OCI-LY7 (cell line): ENCODE measurements around the gene ZNF609. TPM values are rescaled to one million over a fixed set of nuclear protein-coding genes. Genes with fewer than 3 reads are reported as not detected.

Experiments
- BruUV-seq: library from RNA; stranded (reverse); fragments of 400-500 nt; replicated peaks from 2 replicates; lab custom pipeline; 2021; lab: Mats Ljungman, UMichigan
- CTCF ChIA-PET: fragments of 300-600 bp; sonication (Branson Sonifier 250); formaldehyde crosslinking; loops from one replicate; lab custom pipeline; 2022; ENCODE audit warnings: antibody characterized with exemption; ENCODE audit not compliant: unreplicated experiment; lab: Charles Lee
- POLR2A ChIA-PET: fragments of 300-600 bp; sonication (Branson Sonifier 250); formaldehyde crosslinking; loops from one replicate; lab custom pipeline; 2022; ENCODE audit warnings: antibody characterized with exemption; lab: Charles Lee
- DNase-seq: peaks from one replicate; pipeline ENCODE4 v3.0.0-alpha.2; 2015; ENCODE audit warnings: low spot score
- H2AFZ ChIP-seq: fragments of 200-600 bp; sonication (generic), shearing (Covaris generic); 2 replicates; pipeline ENCODE4 v1.6.1; 2014; ENCODE audit warnings: mild to moderate bottlenecking, antibody characterized with exemption, low read length, moderate library complexity
- H3K27ac ChIP-seq: fragments of 200-600 bp; sonication (generic); 2 replicates; pipeline ENCODE4 v1.5.1; 2014; ENCODE audit warnings: mixed run types, low read depth, mild to moderate bottlenecking, moderate library complexity, low read length, inconsistent platforms; ENCODE audit not compliant: poor library complexity, severe bottlenecking
- H3K36me3 ChIP-seq: fragments of 200-600 bp; sonication (generic); 2 replicates; pipeline ENCODE4 v1.6.1; 2014; ENCODE audit warnings: mild to moderate bottlenecking, antibody characterized with exemption, low read length, moderate library complexity, mixed read lengths; ENCODE audit not compliant: insufficient read depth
- H3K4me1 ChIP-seq: fragments of 200-600 bp; sonication (generic); 2 replicates; pipeline ENCODE4 v1.5.1; 2014; ENCODE audit warnings: mild to moderate bottlenecking, low read length; ENCODE audit not compliant: insufficient read depth, poor library complexity, severe bottlenecking
- H3K4me2 ChIP-seq: fragments of 200-600 bp; sonication (generic); 2 replicates; pipeline ENCODE4 v1.6.1; 2014; ENCODE audit warnings: mild to moderate bottlenecking, low read length
- H3K4me3 ChIP-seq: fragments of 200-600 bp; sonication (generic); 2 replicates; pipeline ENCODE4 v1.5.1; 2014; ENCODE audit warnings: mild to moderate bottlenecking, low read depth, low read length; ENCODE audit not compliant: poor library complexity, severe bottlenecking
- H3K79me2 ChIP-seq: fragments of 200-600 bp; sonication (generic); 2 replicates; pipeline ENCODE4 v1.6.1; 2016; ENCODE audit warnings: low read depth, mild to moderate bottlenecking, low read length, moderate library complexity, mixed read lengths; ENCODE audit not compliant: insufficient read depth
- H3K9me2 ChIP-seq: fragments of 200-600 bp; sonication (generic); 2 replicates; pipeline ENCODE4 v1.6.1; 2016; ENCODE audit warnings: mild to moderate bottlenecking, low read length, mixed read lengths; ENCODE audit not compliant: insufficient read depth
- H3K9me3 ChIP-seq: fragments of 200-600 bp; sonication (generic); 2 replicates; pipeline ENCODE4 v1.6.1; 2014; ENCODE audit warnings: mild to moderate bottlenecking, mixed run types, low read length, mixed read lengths
- H4K20me1 ChIP-seq: fragments of 200-600 bp; sonication (generic); 2 replicates; pipeline ENCODE4 v1.6.1; 2014; ENCODE audit warnings: mild to moderate bottlenecking, antibody characterized with exemption, low read length, moderate library complexity, mixed read lengths; ENCODE audit not compliant: insufficient read depth
- EZH2phosphoT487 ChIP-seq: fragments of 200-600 bp; sonication (generic); IDR thresholded peaks from 2 replicates; pipeline ENCODE4 v1.6.1; 2018; ENCODE audit warnings: low read depth, borderline replicate concordance, mild to moderate bottlenecking, mixed run types, antibody characterized with exemption, low read length, moderate library complexity, mixed read lengths
- intact Hi-C: fragments of 100-400 bp; cut with micrococcal nuclease; formaldehyde crosslinking; loops from one replicate; pipeline ENCODE4 v1.10.0; 2022; ENCODE audit not compliant: unreplicated experiment
- total RNA-seq, 2 experiments: library from RNA; depleted of rRNA in 1 of 2; stranded (reverse); fragments of >200 nt in 1 of 2; shearing (Covaris generic) in 1 of 2; gene quantifications; 2 replicates each; pipeline ENCODE4 v1.2.3, GENCODE V29; 2014 to 2022
- TF ChIP-seq, protein P1 (sequence below): fragments of 200-600 bp; sonication (generic); conservative IDR thresholded peaks from 2 replicates; pipeline ENCODE4 v1.5.1; 2014; ENCODE audit warnings: mild to moderate bottlenecking, antibody characterized with exemption, low read length, moderate library complexity, mixed read lengths

Gene ZNF609
- total RNA-seq, 2 experiments from 2014 or later = 17.2 to 35.1 TPM

DNA sequence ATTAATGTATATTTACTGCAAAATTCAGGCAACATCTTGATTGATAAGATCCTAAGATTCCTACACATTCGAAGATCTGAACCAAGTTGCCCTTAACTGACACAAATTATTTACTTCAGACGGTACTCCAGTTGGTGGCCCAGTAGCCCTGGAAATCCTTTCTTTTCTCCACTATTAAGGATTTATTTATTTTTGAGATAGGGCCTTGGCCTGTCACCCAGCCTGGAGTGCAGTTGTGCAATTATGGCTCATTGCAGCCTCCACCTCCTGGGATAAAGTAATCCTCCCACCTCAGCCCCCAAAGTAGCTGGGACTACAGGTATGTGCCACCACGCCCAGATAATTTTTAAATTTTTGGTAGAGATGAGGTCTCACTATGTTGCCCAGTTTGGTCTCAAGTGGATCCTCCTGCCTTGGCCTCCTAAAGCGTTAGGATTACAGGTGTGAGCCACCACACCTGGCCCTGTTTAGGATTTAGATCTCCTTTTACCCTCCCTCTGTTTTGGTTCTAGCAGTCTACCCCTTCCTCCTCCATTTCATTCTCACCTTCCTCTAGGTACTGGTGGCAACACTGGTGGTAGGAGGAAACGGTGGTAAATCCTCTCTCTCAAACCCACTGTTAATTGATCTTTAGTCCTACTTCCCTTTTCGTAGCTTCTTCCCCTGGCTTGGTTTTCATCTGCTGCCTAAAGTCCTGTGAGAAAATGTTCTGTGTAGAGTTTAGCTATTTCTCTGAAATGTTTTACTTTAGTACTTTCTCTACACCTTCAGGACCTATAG is 12.7 kb upstream of the ZNF609 start:
- POLR2A ChIA-PET = interaction anchor here (0.6 kb wide), 3 partner anchors 18 to 203 kb away, joined by 3 to 5 read pairs (median 3); no protein-coding TSS in a partner anchor
- no peak for TF ChIP-seq EZH2phosphoT487
- TF ChIP-seq, protein P1, sequence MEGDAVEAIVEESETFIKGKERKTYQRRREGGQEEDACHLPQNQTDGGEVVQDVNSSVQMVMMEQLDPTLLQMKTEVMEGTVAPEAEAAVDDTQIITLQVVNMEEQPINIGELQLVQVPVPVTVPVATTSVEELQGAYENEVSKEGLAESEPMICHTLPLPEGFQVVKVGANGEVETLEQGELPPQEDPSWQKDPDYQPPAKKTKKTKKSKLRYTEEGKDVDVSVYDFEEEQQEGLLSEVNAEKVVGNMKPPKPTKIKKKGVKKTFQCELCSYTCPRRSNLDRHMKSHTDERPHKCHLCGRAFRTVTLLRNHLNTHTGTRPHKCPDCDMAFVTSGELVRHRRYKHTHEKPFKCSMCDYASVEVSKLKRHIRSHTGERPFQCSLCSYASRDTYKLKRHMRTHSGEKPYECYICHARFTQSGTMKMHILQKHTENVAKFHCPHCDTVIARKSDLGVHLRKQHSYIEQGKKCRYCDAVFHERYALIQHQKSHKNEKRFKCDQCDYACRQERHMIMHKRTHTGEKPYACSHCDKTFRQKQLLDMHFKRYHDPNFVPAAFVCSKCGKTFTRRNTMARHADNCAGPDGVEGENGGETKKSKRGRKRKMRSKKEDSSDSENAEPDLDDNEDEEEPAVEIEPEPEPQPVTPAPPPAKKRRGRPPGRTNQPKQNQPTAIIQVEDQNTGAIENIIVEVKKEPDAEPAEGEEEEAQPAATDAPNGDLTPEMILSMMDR = no peak
- BruUV-seq = no TSS peak
- Histone ChIP-seq H3K4me1 (peaks cover 8% of the 10 kb centered on the region), H3K79me2 (no peaks in the 10 kb centered on the region), H3K27ac (no peak overlapping the region), H3K4me2 (peak overlapping the region; percentile 16; the same call in 1 of the 2 replicates), H4K20me1 (no peaks in the 10 kb centered on the region), H3K9me2 (no peaks in the 10 kb centered on the region), H3K4me3 (no peak overlapping the region), H3K36me3 (peaks cover 18% of the 10 kb centered on the region), H2AFZ (no peak overlapping the region), H3K9me3 (no peaks in the 10 kb centered on the region)
- CTCF ChIA-PET = no interaction called here
- intact Hi-C loops = no loop called here
- peak; percentile 32 for DNase-seq

- Histone ChIP-seq H3K9me3 (no peaks in the 10 kb centered on the region), H4K20me1 (no peaks in the 10 kb centered on the region), H3K4me1 (peaks cover 43% of the 10 kb centered on the region), H3K9me2 (no peaks in the 10 kb centered on the region), H3K27ac (no peak overlapping the region), H3K4me2 (no peak overlapping the region), H3K4me3 (no peak overlapping the region), H3K36me3 (0 out of 2 replicates have a peak, but pooled peaks cover 6% of the 10 kb centered on the region), H2AFZ (no peak overlapping the region), H3K79me2 (no peaks in the 10 kb centered on the region)
- DNase-seq = no peak
- CTCF ChIA-PET = no interaction called here
- TF ChIP-seq, protein P1 = no peak
- no peak for TF ChIP-seq EZH2phosphoT487
- POLR2A ChIA-PET = interaction anchor here (0.5 to 0.7 kb wide), 2 partner anchors 39 to 101 kb away, joined by 3 to 4 read pairs; no protein-coding TSS in a partner anchor
- BruUV-seq = no TSS peak
- intact Hi-C loops = no loop called here
Measured at GRCh38 chr15:64452988-64453688, 7.2 kb upstream of the ZNF609 start.
